Stimulated activated CD8-positive, alpha-beta memory T cell treated with anti-CD3 and anti-CD28 coated beads, Interleukin-4, amount 100 ng/mL, for 4 hours (primary cell): ENCODE results near the gene VIP.

Source experiments
- DNase-seq, 2 donors: peaks; one replicate each; pipeline ENCODE4 v3.0.0-alpha.2; 2020; ENCODE audit warnings: low read depth in 2 of 2, low spot score in 1 of 2

Gene VIP

GRCh38 chr6:152776833-152777232 lies 26.2 kb downstream of the VIP start:
- no peak for DNase-seq

GRCh38 chr6:152783217-152783878 lies 32.8 kb downstream of the VIP start:
- no peak for DNase-seq

GRCh38 chr6:152794696-152795095 lies 44.1 kb downstream of the VIP start:
- DNase-seq = no peak

GRCh38 chr6:152804150-152804549 lies 53.6 kb downstream of the VIP start:
- no peak for DNase-seq
